Erythroblast (primary cell): ENCODE measurements around the gene ACER3.

ENCODE experiments used
- GATA1 ChIP-seq: IDR thresholded peaks from 2 replicates; pipeline ENCODE4 v1.6.1; 2011; ENCODE audit warnings: low read depth, mild to moderate bottlenecking, control low read depth, low read length, moderate library complexity
- POLR2A ChIP-seq: IDR thresholded peaks from 2 replicates; pipeline ENCODE4 v1.6.1; 2011; ENCODE audit warnings: mild to moderate bottlenecking, low read length

DNA sequence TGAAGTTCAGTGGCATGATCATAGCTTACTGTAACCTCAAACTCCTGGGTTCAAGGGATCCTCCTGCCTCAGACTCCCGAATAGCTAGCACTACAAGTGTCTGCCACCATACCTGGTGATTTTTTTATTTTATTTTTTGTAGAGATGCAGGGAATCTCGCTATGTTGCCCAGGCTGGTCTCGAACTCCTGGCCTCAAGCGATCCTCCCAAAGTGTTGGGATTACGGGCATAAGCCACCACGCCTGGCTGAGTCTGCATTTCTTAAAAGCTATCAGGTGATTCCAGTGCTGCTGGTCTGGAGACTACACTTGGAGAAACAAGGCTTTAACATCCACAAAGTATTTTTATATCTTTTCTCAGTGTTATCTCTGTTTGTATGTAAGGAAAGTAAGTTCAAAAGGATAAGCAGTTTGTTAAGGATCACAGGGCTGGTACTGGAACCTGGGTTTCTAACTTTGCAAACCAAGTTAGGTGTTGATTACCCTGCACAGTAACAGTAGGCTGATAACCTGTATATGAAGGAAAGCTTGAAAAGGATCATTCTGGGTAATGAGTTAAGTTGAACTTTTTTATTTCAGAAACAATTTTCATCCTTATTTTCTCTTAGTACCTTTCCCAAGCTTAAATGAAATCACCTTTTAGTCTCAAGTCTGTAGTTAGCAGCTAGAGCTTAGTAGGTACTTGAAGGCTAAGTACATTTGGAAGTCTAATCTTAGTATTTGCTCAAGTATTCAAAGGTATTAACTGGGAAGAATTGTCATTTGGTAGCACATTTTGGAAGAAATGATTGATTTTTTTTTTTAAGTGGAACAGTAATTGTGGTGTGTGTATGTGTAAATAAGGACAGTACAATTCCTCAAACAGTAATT lies 12.5 kb downstream of the ACER3 start:
- no peak for TF ChIP-seq POLR2A
- no peak for TF ChIP-seq GATA1
